Left ventricle myocardium inferior (tissue), 1 donor: ENCODE measurements around the gene RAD9A. TPM values are rescaled to one million over a fixed set of nuclear protein-coding genes. Genes with fewer than 3 reads are reported as not detected.

Source experiments
- DNase-seq: peaks from one replicate; pipeline ENCODE4 v3.0.0-alpha.2; 2020
- H3K27ac ChIP-seq: fragments of 200-600 bp; replicated peaks from 2 replicates; pipeline ENCODE4 v1.8.0; 2021
- H3K27me3 ChIP-seq: fragments of 200-600 bp; 2 replicates; pipeline ENCODE4 v1.8.0; 2021; ENCODE audit warnings: low read depth
- H3K36me3 ChIP-seq: fragments of 200-600 bp; 2 replicates; pipeline ENCODE4 v1.8.0; 2021
- H3K4me1 ChIP-seq: fragments of 200-600 bp; 2 replicates; pipeline ENCODE4 v1.8.0; 2021
- H3K4me3 ChIP-seq: fragments of 200-600 bp; 2 replicates; pipeline ENCODE4 v1.8.0; 2021; ENCODE audit warnings: mild to moderate bottlenecking, moderate library complexity
- H3K9me3 ChIP-seq: fragments of 200-600 bp; replicated peaks from 2 replicates; pipeline ENCODE4 v1.8.0; 2021
- intact Hi-C: fragments of 100-400 bp; cut with micrococcal nuclease; formaldehyde crosslinking; loops from one replicate; pipeline ENCODE4 v1.11.0; 2022
- total RNA-seq: library from RNA; stranded (reverse); fragmentation: NEBNext Ultra II Directional; extraction: Animal tissue kit (Norgen Biotek cat#: 25700); gene quantifications from one replicate; pipeline ENCODE4 v1.2.1, GENCODE V29; 2021
- TF ChIP-seq, protein P1 (sequence below): fragments of 200-600 bp; IDR thresholded peaks from 2 replicates; pipeline ENCODE4 v1.8.0; 2021; ENCODE audit warnings: antibody characterized with exemption, mild to moderate bottlenecking, borderline replicate concordance
- donor health status: DM: no; HTN: yes; CAD: no; lungs with severe emphysema.

RAD9A gene
- total RNA-seq, 1 donor from 2014 or later, result 7.0 TPM

GRCh38 chr11:67432655-67433349 lies 41.0 kb downstream of the RAD9A start:
- peaks cover 42% of the 10 kb centered on the region for H3K4me1 ChIP-seq
- H3K27ac ChIP-seq, result no peak overlapping the region
- peaks cover 70% of the 10 kb centered on the region for H3K36me3 ChIP-seq
- DNase-seq, result no peak
- TF ChIP-seq, protein P1, sequence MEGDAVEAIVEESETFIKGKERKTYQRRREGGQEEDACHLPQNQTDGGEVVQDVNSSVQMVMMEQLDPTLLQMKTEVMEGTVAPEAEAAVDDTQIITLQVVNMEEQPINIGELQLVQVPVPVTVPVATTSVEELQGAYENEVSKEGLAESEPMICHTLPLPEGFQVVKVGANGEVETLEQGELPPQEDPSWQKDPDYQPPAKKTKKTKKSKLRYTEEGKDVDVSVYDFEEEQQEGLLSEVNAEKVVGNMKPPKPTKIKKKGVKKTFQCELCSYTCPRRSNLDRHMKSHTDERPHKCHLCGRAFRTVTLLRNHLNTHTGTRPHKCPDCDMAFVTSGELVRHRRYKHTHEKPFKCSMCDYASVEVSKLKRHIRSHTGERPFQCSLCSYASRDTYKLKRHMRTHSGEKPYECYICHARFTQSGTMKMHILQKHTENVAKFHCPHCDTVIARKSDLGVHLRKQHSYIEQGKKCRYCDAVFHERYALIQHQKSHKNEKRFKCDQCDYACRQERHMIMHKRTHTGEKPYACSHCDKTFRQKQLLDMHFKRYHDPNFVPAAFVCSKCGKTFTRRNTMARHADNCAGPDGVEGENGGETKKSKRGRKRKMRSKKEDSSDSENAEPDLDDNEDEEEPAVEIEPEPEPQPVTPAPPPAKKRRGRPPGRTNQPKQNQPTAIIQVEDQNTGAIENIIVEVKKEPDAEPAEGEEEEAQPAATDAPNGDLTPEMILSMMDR, result no peak
- H3K9me3 ChIP-seq, result no peaks in the 10 kb centered on the region
- no peak overlapping the region for H3K4me3 ChIP-seq
- intact Hi-C loops, result no loop called here
- no peaks in the 10 kb centered on the region for H3K27me3 ChIP-seq

DNA sequence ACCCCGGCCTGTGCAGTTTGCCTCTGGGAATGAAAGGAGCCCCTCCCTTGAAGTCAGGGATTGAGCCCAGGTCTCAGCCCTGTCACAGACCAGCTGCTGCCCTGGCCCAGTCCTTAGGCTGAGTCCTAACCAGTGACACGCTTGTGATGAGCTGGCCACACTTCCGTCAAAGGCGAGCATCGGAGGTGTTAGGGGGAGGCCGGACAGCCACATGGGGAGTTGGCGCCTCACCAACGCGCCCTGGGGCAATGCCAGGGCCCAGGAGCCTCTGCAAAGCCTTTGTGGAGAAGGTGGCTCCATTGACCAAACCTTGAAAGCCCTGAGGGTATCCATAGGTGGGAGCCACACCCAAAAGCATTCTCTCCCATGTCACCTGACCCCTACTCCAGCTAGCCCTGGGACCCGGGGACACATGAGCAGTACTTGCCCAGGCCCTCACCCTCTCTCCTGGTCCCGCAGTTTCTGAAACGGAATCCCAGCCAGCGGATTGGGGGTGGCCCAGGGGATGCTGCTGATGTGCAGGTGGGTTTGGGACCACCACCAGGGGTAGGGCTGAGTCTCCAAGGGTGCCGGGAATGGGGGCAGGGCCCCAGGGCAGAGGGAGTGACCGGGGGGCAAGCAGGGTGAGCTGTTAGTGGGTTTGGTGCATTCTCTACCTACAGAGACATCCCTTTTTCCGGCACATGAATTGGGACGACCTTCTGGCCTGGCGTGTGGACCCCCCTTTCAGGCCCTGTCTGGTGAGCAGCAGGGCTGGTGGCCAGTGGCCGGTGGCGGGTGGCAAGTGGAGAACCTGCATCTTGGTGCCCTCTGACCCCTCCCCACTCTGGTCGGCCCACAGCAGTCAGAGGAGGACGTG lies 42.0 kb downstream of the RAD9A start:
- TF ChIP-seq, protein P1, result no peak
- no peak overlapping the region for H3K27ac ChIP-seq
- H3K4me1 ChIP-seq, result peaks cover 34% of the 10 kb centered on the region
- H3K27me3 ChIP-seq, result no peaks in the 10 kb centered on the region
- intact Hi-C loops, result no loop called here
- H3K4me3 ChIP-seq, result no peak overlapping the region
- no peaks in the 10 kb centered on the region for H3K9me3 ChIP-seq
- H3K36me3 ChIP-seq, result peaks cover 77% of the 10 kb centered on the region
- DNase-seq, result no peak

DNA sequence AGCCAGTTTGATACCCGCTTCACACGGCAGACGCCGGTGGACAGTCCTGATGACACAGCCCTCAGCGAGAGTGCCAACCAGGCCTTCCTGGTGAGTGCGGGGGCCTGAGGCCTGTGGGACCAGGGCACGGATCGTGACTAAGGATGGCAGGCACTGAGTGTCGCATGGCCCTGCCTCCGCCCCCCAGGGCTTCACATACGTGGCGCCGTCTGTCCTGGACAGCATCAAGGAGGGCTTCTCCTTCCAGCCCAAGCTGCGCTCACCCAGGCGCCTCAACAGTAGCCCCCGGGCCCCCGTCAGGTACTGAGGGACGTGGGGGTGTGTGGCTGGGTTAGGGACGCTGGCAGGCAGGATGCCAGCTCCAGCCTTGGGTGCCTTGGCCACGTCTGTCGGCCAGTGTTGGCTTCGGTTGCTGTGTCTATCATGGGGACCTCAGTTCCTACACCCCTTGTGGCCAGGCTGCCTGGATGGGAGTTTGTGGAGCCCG lies 42.7 kb downstream of the RAD9A start:
- Histone ChIP-seq H3K4me1 (peaks cover 32% of the 10 kb centered on the region), H3K9me3 (no peaks in the 10 kb centered on the region), H3K36me3 (peaks cover 77% of the 10 kb centered on the region), H3K4me3 (no peak overlapping the region), H3K27ac (no peak overlapping the region), H3K27me3 (no peaks in the 10 kb centered on the region)
- TF ChIP-seq, protein P1, result no peak
- DNase-seq, result no peak
- intact Hi-C loops, result no loop called here

- H3K36me3 ChIP-seq, result peaks cover 73% of the 10 kb centered on the region
- no peaks in the 10 kb centered on the region for H3K9me3 ChIP-seq
- no peak for DNase-seq
- peaks cover 32% of the 10 kb centered on the region for H3K4me1 ChIP-seq
- no peak overlapping the region for H3K4me3 ChIP-seq
- intact Hi-C loops, result no loop called here
- H3K27me3 ChIP-seq, result no peaks in the 10 kb centered on the region
- H3K27ac ChIP-seq, result no peak overlapping the region
- TF ChIP-seq, protein P1, result no peak
These were observed 43.4 kb downstream of the RAD9A start for GRCh38 chr11:67435031-67435726.

DNA sequence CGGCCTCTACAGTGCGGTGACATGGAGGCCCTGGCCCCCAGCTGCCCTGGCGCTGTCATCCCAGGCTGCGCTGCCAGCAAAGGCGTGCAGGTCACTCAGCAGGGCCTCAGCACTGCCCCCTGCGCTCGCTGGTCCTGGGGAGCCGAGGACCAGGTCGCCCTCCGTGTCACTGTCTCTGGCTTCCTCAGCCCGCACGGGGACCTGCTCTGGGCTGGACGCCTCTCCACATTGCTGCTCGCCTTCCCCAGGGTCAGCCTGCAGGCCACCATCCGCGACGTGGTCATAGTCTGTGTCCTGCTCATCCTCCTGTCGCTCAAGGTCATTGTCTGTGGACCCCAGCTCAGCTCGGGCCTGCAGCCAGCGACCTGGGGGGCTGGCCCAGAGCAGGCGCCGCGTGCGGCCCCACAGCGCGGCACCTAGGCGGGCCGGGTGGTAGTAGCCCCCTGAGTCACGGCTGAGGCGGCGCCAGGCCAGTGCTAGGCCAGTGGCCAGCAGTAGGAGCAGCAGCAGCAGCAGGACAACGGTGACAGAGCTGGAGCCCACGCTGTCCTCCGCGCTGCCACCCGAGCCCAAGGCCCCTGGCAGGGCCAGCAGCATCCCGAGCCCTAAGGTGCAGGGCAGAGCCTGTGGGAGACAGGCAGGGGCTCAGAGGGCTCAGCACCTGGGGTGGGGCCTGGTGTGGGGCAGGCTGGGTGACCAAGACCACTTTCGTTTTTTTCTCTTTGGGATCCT lies 44.1 kb downstream of the RAD9A start:
- Histone ChIP-seq H3K36me3 (peaks cover 70% of the 10 kb centered on the region), H3K4me1 (peaks cover 38% of the 10 kb centered on the region), H3K27ac (peak overlapping the region; percentile 40), H3K4me3 (no peak overlapping the region), H3K27me3 (no peaks in the 10 kb centered on the region), H3K9me3 (no peaks in the 10 kb centered on the region)
- intact Hi-C loops, result no loop called here
- no peak for DNase-seq
- TF ChIP-seq, protein P1, result no peak
